ENCODE results near the gene SEC14L1. TPM values are rescaled to one million over a fixed set of nuclear protein-coding genes. Genes with fewer than 3 reads are reported as not detected.

Gene SEC14L1
- total and polyA plus RNA-seq, 4 donors: 17.0 to 52.0 (median 26.8) TPM

GRCh38 chr17:77098884-77099545 is 41.8 kb upstream of the SEC14L1 start:
- Histone ChIP-seq H3K27me3 (ENCODE audit: control insufficient read depth in 4 of 4, insufficient read depth in 4 of 4, low read length in 3 of 4) (no peaks in the 10 kb centered on the region), H3K4me3 (ENCODE audit: low read depth in 1 of 3, low read length in 3 of 3) (no peak overlapping the region), H3K4me1 (ENCODE audit: control insufficient read depth in 4 of 4, insufficient read depth in 4 of 4, low read length in 3 of 4) (peaks cover 3 to 24% (median 15%) of the 10 kb centered on the region in 4 donors), H3K27ac (ENCODE audit: low read depth in 1 of 2, low read length in 2 of 2) (peak overlapping the region; percentile 69 to 78), H3K9me3 (ENCODE audit: control insufficient read depth in 4 of 4, low read length in 3 of 4) (no peaks in the 10 kb centered on the region), H3K36me3 (ENCODE audit: control insufficient read depth in 4 of 4, insufficient read depth in 3 of 4, low read depth in 1 of 4, low read length in 3 of 4) (peaks cover 2 to 10% (median 3%) of the 10 kb centered on the region in 4 donors), H3K9ac (ENCODE audit: low read depth in 1 of 2, low read length in 2 of 2) (peak overlapping the region in 1 of 2 donors; percentile 67)
- TF ChIP-seq RXRA (IDR thresholded peaks at IDR 0.05) (peak in 1 of 2 donors; percentile 55), EGR1 (IDR thresholded peaks at IDR 0.05; ENCODE audit: low read depth in 2 of 2) (no peak), HNF4G (IDR thresholded peaks at IDR 0.05) (no peak), FOXA2 (IDR thresholded peaks at IDR 0.05) (peak; percentile 20), GABPA (IDR thresholded peaks at IDR 0.05 in 1 of 2, conservative IDR thresholded peaks at IDR 0.05 in 1 of 2) (peak in 1 of 2 donors; percentile 56), JUND (IDR thresholded peaks at IDR 0.05) (peak in 1 of 2 donors; percentile 18), NR2F2 (IDR thresholded peaks at IDR 0.05) (peak; percentile 24), YY1 (IDR thresholded peaks at IDR 0.05) (peak; percentile 55), CTCF (IDR thresholded peaks at IDR 0.05; ENCODE audit: low read depth, low read length, missing input control) (no peak), TAF1 (conservative IDR thresholded peaks at IDR 0.05) (no peak), ATF3 (IDR thresholded peaks at IDR 0.05) (peak; percentile 71), FOXA1 (IDR thresholded peaks at IDR 0.05) (peak; percentile 64), HNF4A (conservative IDR thresholded peaks at IDR 0.05) (peak; percentile 15 to 33), RAD21 (IDR thresholded peaks at IDR 0.05) (peak; percentile 43 to 51), SP1 (IDR thresholded peaks at IDR 0.05) (peak; percentile 8), REST (IDR thresholded peaks at IDR 0.05) (peak; percentile 31)
- TF ChIP-seq, protein P1, sequence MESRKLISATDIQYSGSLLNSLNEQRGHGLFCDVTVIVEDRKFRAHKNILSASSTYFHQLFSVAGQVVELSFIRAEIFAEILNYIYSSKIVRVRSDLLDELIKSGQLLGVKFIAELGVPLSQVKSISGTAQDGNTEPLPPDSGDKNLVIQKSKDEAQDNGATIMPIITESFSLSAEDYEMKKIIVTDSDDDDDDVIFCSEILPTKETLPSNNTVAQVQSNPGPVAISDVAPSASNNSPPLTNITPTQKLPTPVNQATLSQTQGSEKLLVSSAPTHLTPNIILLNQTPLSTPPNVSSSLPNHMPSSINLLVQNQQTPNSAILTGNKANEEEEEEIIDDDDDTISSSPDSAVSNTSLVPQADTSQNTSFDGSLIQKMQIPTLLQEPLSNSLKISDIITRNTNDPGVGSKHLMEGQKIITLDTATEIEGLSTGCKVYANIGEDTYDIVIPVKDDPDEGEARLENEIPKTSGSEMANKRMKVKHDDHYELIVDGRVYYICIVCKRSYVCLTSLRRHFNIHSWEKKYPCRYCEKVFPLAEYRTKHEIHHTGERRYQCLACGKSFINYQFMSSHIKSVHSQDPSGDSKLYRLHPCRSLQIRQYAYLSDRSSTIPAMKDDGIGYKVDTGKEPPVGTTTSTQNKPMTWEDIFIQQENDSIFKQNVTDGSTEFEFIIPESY (IDR thresholded peaks at IDR 0.05): peak; percentile 52
- TF ChIP-seq, protein P2, sequence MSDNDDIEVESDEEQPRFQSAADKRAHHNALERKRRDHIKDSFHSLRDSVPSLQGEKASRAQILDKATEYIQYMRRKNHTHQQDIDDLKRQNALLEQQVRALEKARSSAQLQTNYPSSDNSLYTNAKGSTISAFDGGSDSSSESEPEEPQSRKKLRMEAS (IDR thresholded peaks at IDR 0.05): peak; percentile 29
- DNase-seq (ENCODE audit: low spot score): no peak
- 38% methylated on average over 9 of the region's 9 CpGs for WGBS
